GM23338 (cell line): ENCODE measurements around the gene CPSF3. TPM values are rescaled to one million over a fixed set of nuclear protein-coding genes. Genes with fewer than 3 reads are reported as not detected.

Source experiments
- ATAC-seq: fragments of 200-7000 bp; cut with Tn5 transposase; 3 replicates; pipeline ENCODE4 v1.9.1; 2020
- DNase-seq: peaks from one replicate; pipeline ENCODE4 v3.0.0-alpha.2; 2015; ENCODE audit warnings: low spot score
- H2AFZ ChIP-seq: fragments of 200-600 bp; sonication (generic); 2 replicates; pipeline ENCODE4 v1.8.0; 2016; ENCODE audit warnings: antibody characterized with exemption, mild to moderate bottlenecking, moderate library complexity
- H3F3A ChIP-seq: fragments of 200-600 bp; sonication (generic); replicated peaks from 2 replicates; pipeline ENCODE4 v1.8.0; 2017; ENCODE audit warnings: antibody characterized with exemption, mixed run types, low read depth
- H3K27ac ChIP-seq: fragments of 200-600 bp; sonication (generic); 2 replicates; pipeline ENCODE4 v1.6.1; 2016; ENCODE audit warnings: low read depth
- H3K27me3 ChIP-seq: fragments of 200-600 bp; sonication (generic); 2 replicates; pipeline ENCODE4 v1.8.0; 2016; ENCODE audit warnings: mild to moderate bottlenecking, mixed run types, moderate library complexity; ENCODE audit not compliant: insufficient read depth
- H3K36me3 ChIP-seq: fragments of 200-600 bp; sonication (generic); 2 replicates; pipeline ENCODE4 v1.8.0; 2016; ENCODE audit warnings: mild to moderate bottlenecking; ENCODE audit not compliant: insufficient read depth
- H3K4me1 ChIP-seq: fragments of 200-600 bp; sonication (generic); 2 replicates; pipeline ENCODE4 v1.8.0; 2016; ENCODE audit warnings: mild to moderate bottlenecking, moderate library complexity; ENCODE audit not compliant: insufficient read depth
- H3K4me2 ChIP-seq: fragments of 200-600 bp; sonication (generic); 2 replicates; pipeline ENCODE4 v1.7.1; 2017; ENCODE audit warnings: mixed run types
- H3K4me3 ChIP-seq: fragments of 200-600 bp; sonication (generic); 2 replicates; pipeline ENCODE4 v1.6.1; 2016; ENCODE audit warnings: mixed run types
- H3K79me2 ChIP-seq: fragments of 200-600 bp; sonication (generic); replicated peaks from 2 replicates; pipeline ENCODE4 v1.8.0; 2017; ENCODE audit warnings: mild to moderate bottlenecking; ENCODE audit not compliant: insufficient read depth
- H3K9me2 ChIP-seq: fragments of 200-600 bp; sonication (generic); 2 replicates; pipeline ENCODE4 v1.8.0; 2017; ENCODE audit not compliant: insufficient read depth
- H4K20me1 ChIP-seq: fragments of 200-600 bp; sonication (generic); replicated peaks from 2 replicates; pipeline ENCODE4 v1.8.0; 2017; ENCODE audit warnings: mild to moderate bottlenecking; ENCODE audit not compliant: insufficient read depth
- H3K27ac Mint-ChIP-seq: 2 replicates; pipeline ENCODE4 v1.8.0; 2020; ENCODE audit warnings: inconsistent platforms, mild to moderate bottlenecking, moderate library complexity, mixed read lengths
- H3K27me3 Mint-ChIP-seq: 3 replicates; pipeline ENCODE4 v1.8.0; 2022; ENCODE audit warnings: low read depth, mild to moderate bottlenecking, moderate library complexity, mixed read lengths, inconsistent platforms; ENCODE audit not compliant: insufficient read depth, poor library complexity
- H3K36me3 Mint-ChIP-seq: 3 replicates; pipeline ENCODE4 v1.8.0; 2021; ENCODE audit warnings: low read depth, mild to moderate bottlenecking, inconsistent platforms, moderate library complexity, mixed read lengths
- H3K4me1 Mint-ChIP-seq: 3 replicates; pipeline ENCODE4 v1.8.0; 2020; ENCODE audit warnings: mild to moderate bottlenecking, inconsistent platforms, mixed read lengths
- H3K4me3 Mint-ChIP-seq: 3 replicates; pipeline ENCODE4 v1.8.0; 2021; ENCODE audit warnings: moderate library complexity, mild to moderate bottlenecking, inconsistent platforms, mixed read lengths
- H3K9me3 Mint-ChIP-seq: 3 replicates; pipeline ENCODE4 v1.8.0; 2020; ENCODE audit warnings: moderate library complexity, mild to moderate bottlenecking, inconsistent platforms, mixed read lengths
- CREB1 ChIP-seq: fragments of 250-450 bp; sonication (Bioruptor Pico); IDR thresholded peaks from 2 replicates; pipeline ENCODE4 v1.5.0; 2020; ENCODE audit warnings: low read depth, mild to moderate bottlenecking, moderate library complexity
- EZH2phosphoT487 ChIP-seq: fragments of 200-600 bp; sonication (generic); IDR thresholded peaks from one replicate; pipeline ENCODE4 v1.8.1; 2018; ENCODE audit warnings: antibody characterized with exemption; ENCODE audit not compliant: unreplicated experiment
- JUNB ChIP-seq: IDR thresholded peaks from one replicate; pipeline ENCODE4 v1.6.1; 2016; ENCODE audit warnings: antibody characterized with exemption; ENCODE audit not compliant: unreplicated experiment
- NANOG ChIP-seq: IDR thresholded peaks from 2 replicates; pipeline ENCODE4 v1.6.1; 2016; ENCODE audit warnings: antibody characterized with exemption, borderline replicate concordance
- POLR2AphosphoS5 ChIP-seq: IDR thresholded peaks from 2 replicates; pipeline ENCODE4 v1.6.1; 2016; ENCODE audit warnings: antibody characterized with exemption, low read depth
- REST ChIP-seq: IDR thresholded peaks from one replicate; pipeline ENCODE4 v1.6.1; 2018; ENCODE audit warnings: antibody characterized with exemption; ENCODE audit not compliant: unreplicated experiment
- STAT1 ChIP-seq: IDR thresholded peaks from one replicate; pipeline ENCODE4 v1.6.1; 2016; ENCODE audit warnings: antibody characterized with exemption; ENCODE audit not compliant: unreplicated experiment
- ZNF114 ChIP-seq: fragments of 250-450 bp; sonication (Bioruptor Pico); IDR thresholded peaks from 2 replicates; pipeline ENCODE4 v1.5.0; 2020; ENCODE audit warnings: mild to moderate bottlenecking, moderate library complexity
- ZNF331 ChIP-seq: fragments of 250-450 bp; sonication (Bioruptor Pico); IDR thresholded peaks from 2 replicates; pipeline ENCODE4 v1.5.0; 2020; ENCODE audit warnings: low read depth, mild to moderate bottlenecking, moderate library complexity
- polyA plus RNA-seq: library from polyadenylated mRNA; unstranded; fragments of >200 nt; fragmentation: Nextera tagmentation; extraction: Ambion mirVana; gene quantifications from 2 replicates; pipeline ENCODE4 v1.2.1, GENCODE V29; 2016
- total RNA-seq: library from RNA; depleted of rRNA; stranded (reverse); fragments of >200 nt; shearing (Covaris generic); gene quantifications from 2 replicates; pipeline ENCODE4 v1.2.3, GENCODE V29; 2014
- TF ChIP-seq, protein P1 (sequence below): fragments of 250-450 bp; sonication (Bioruptor Pico); IDR thresholded peaks from 2 replicates; pipeline ENCODE4 v1.5.0; 2020; ENCODE audit warnings: mild to moderate bottlenecking, moderate library complexity
- TF ChIP-seq, protein P2 (sequence below): IDR thresholded peaks from 2 replicates; pipeline ENCODE4 v1.6.1; 2016; ENCODE audit warnings: antibody characterized with exemption
- TF ChIP-seq, protein P3 (sequence below), 2 experiments: fragments of 200-600 bp in 1 of 2; sonication (generic) in 1 of 2; conservative IDR thresholded peaks; 2 replicates each; pipeline versions ENCODE4 v1.5.1 to v1.6.1; 2016 to 2017; ENCODE audit warnings: antibody characterized with exemption in 2 of 2, low read depth in 2 of 2, mild to moderate bottlenecking in 2 of 2, moderate library complexity in 1 of 2

CPSF3 gene
- total and polyA plus RNA-seq, 2 experiments from 2014 or later: 77.1 to 105 TPM

DNA sequence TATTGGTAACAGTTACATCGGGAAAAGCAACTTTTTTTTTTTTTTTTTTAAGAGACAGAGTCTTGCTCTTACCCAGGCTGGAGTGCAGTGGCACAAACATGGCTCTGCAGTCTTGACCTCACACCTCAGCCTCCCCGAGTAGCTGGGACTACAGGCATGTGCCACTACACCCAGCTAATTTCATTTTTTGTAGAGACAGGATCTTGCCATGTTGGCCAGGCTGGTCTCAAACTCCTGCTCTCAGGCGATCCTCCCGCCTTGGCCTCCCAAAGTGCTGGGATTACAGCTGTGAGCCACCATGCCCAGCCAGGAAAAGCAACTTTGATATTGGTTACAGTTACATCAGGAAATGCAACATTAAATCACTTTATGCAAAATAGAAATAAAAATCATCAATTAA, 4.7 kb upstream of the CPSF3 start (continued):
- TF ChIP-seq ZNF331: no peak
- TF ChIP-seq STAT1: no peak
- no peak for TF ChIP-seq ZNF114
- TF ChIP-seq JUNB: no peak
- TF ChIP-seq CREB1 (CRISPR knock-in tag): no peak
- TF ChIP-seq REST: no peak
- no peak for TF ChIP-seq POLR2AphosphoS5
- no peak for TF ChIP-seq EZH2phosphoT487

DNA sequence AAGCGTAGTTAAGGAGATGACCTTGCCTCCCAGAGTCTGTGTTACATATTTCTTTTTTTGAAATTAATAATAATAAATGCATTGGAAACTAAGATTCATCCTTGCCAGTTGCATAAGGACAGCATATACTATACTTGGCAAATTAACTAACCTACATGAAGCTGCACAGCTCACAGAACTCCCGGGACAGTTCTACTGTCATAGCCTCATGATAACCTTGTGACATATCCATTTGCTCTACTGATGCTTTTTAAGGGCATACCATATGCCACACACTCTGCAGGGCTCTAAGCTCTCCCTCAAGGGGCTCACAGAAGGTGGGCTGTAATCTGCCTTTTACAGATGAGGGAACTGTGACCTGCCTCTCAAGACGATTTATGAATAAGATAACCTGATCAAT, 3.9 kb upstream of the CPSF3 start:
- Mint-ChIP-seq H3K27ac (no peak overlapping the region), H3K27me3 (peaks cover 15% of the 10 kb centered on the region), H3K36me3 (no peaks in the 10 kb centered on the region), H3K9me3 (no peaks in the 10 kb centered on the region), H3K4me3 (no peak overlapping the region), H3K4me1 (peaks cover 9% of the 10 kb centered on the region)
- Histone ChIP-seq H3K4me2 (no peak overlapping the region), H3K9me2 (no peaks in the 10 kb centered on the region), H3F3A (0 out of 2 replicates have a peak, but pooled peaks cover 3% of the 10 kb centered on the region), H3K79me2 (peaks cover 47% of the 10 kb centered on the region), H3K27ac (no peak overlapping the region), H2AFZ (no peak overlapping the region), H3K36me3 (no peaks in the 10 kb centered on the region; the same call in 1 of the 2 replicates), H3K4me1 (peaks cover 7% of the 10 kb centered on the region), H3K27me3 (no peaks in the 10 kb centered on the region), H3K4me3 (no peak overlapping the region), H4K20me1 (peaks cover 16% of the 10 kb centered on the region; the same call in 1 of the 2 replicates)
- ATAC-seq: no peak
- no peak for DNase-seq
- TF ChIP-seq NANOG: no peak
- TF ChIP-seq JUNB: no peak
- no peak for TF ChIP-seq POLR2AphosphoS5
- TF ChIP-seq EZH2phosphoT487: no peak
- TF ChIP-seq, protein P1, sequence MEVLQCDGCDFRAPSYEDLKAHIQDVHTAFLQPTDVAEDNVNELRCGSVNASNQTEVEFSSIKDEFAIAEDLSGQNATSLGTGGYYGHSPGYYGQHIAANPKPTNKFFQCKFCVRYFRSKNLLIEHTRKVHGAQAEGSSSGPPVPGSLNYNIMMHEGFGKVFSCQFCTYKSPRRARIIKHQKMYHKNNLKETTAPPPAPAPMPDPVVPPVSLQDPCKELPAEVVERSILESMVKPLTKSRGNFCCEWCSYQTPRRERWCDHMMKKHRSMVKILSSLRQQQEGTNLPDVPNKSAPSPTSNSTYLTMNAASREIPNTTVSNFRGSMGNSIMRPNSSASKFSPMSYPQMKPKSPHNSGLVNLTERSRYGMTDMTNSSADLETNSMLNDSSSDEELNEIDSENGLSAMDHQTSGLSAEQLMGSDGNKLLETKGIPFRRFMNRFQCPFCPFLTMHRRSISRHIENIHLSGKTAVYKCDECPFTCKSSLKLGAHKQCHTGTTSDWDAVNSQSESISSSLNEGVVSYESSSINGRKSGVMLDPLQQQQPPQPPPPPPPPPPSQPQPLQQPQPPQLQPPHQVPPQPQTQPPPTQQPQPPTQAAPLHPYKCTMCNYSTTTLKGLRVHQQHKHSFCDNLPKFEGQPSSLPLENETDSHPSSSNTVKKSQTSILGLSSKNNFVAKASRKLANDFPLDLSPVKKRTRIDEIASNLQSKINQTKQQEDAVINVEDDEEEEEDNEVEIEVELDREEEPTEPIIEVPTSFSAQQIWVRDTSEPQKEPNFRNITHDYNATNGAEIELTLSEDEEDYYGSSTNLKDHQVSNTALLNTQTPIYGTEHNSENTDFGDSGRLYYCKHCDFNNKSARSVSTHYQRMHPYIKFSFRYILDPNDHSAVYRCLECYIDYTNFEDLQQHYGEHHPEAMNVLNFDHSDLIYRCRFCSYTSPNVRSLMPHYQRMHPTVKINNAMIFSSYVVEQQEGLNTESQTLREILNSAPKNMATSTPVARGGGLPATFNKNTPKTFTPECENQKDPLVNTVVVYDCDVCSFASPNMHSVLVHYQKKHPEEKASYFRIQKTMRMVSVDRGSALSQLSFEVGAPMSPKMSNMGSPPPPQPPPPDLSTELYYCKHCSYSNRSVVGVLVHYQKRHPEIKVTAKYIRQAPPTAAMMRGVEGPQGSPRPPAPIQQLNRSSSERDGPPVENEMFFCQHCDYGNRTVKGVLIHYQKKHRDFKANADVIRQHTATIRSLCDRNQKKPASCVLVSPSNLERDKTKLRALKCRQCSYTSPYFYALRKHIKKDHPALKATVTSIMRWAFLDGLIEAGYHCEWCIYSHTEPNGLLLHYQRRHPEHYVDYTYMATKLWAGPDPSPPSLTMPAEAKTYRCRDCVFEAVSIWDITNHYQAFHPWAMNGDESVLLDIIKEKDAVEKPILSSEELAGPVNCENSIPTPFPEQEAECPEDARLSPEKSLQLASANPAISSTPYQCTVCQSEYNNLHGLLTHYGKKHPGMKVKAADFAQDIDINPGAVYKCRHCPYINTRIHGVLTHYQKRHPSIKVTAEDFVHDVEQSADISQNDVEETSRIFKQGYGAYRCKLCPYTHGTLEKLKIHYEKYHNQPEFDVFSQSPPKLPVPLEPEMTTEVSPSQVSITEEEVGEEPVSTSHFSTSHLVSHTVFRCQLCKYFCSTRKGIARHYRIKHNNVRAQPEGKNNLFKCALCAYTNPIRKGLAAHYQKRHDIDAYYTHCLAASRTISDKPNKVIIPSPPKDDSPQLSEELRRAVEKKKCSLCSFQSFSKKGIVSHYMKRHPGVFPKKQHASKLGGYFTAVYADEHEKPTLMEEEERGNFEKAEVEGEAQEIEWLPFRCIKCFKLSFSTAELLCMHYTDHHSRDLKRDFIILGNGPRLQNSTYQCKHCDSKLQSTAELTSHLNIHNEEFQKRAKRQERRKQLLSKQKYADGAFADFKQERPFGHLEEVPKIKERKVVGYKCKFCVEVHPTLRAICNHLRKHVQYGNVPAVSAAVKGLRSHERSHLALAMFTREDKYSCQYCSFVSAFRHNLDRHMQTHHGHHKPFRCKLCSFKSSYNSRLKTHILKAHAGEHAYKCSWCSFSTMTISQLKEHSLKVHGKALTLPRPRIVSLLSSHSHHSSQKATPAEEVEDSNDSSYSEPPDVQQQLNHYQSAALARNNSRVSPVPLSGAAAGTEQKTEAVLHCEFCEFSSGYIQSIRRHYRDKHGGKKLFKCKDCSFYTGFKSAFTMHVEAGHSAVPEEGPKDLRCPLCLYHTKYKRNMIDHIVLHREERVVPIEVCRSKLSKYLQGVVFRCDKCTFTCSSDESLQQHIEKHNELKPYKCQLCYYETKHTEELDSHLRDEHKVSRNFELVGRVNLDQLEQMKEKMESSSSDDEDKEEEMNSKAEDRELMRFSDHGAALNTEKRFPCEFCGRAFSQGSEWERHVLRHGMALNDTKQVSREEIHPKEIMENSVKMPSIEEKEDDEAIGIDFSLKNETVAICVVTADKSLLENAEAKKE (CRISPR knock-in tag): no peak
- no peak for TF ChIP-seq ZNF114
- TF ChIP-seq ZNF331: no peak
- TF ChIP-seq, protein P2, sequence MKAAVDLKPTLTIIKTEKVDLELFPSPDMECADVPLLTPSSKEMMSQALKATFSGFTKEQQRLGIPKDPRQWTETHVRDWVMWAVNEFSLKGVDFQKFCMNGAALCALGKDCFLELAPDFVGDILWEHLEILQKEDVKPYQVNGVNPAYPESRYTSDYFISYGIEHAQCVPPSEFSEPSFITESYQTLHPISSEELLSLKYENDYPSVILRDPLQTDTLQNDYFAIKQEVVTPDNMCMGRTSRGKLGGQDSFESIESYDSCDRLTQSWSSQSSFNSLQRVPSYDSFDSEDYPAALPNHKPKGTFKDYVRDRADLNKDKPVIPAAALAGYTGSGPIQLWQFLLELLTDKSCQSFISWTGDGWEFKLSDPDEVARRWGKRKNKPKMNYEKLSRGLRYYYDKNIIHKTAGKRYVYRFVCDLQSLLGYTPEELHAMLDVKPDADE: no peak
- no peak for TF ChIP-seq STAT1
- TF ChIP-seq, protein P3, sequence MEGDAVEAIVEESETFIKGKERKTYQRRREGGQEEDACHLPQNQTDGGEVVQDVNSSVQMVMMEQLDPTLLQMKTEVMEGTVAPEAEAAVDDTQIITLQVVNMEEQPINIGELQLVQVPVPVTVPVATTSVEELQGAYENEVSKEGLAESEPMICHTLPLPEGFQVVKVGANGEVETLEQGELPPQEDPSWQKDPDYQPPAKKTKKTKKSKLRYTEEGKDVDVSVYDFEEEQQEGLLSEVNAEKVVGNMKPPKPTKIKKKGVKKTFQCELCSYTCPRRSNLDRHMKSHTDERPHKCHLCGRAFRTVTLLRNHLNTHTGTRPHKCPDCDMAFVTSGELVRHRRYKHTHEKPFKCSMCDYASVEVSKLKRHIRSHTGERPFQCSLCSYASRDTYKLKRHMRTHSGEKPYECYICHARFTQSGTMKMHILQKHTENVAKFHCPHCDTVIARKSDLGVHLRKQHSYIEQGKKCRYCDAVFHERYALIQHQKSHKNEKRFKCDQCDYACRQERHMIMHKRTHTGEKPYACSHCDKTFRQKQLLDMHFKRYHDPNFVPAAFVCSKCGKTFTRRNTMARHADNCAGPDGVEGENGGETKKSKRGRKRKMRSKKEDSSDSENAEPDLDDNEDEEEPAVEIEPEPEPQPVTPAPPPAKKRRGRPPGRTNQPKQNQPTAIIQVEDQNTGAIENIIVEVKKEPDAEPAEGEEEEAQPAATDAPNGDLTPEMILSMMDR (conservative IDR thresholded peaks at IDR 0.05; ENCODE audit: low read depth in 2 of 2): no peak
